ENCODE measurements around the gene SESN3.
"Not testable (repeated sequence)": the region's sequence is repeated elsewhere in the genome, so short reads cannot be mapped to it uniquely, and the experiment has no call there.

SESN3 gene

GRCh38 chr11:95231127-95231880 is at the start of gene SESN3:
Gene SESN3 (minus strand): TSS chr11:95231202. CDS start chr11:95230860, 342 bp downstream.
- DNase-seq (ENCODE audit: low spot score), result peak; percentile 100

GRCh38 chr11:95279921-95280868 is 49.2 kb upstream of the SESN3 start:
- DNase-seq (ENCODE audit: low spot score), result peak; percentile 13

DNA sequence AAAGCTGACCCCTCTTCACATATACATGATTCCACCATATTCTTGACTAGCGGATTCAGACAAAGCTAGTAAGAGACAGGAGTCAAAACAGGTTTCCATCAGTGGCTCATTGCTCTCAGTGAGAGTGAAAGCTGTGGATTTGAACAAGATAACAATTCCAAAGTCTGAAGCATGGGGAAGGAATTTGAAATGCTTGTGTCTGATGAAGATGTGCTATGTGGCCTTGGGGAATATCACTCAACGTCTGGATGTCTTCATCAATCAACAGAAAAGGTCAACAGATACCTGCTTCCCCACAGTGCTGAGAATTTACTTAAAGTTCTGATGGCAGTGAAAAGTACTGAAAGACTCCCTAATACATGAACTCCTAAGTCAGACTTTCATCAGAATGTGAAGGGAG is 46.9 kb upstream of the SESN3 start:
- DNase-seq (ENCODE audit: low spot score), result no peak

DNA sequence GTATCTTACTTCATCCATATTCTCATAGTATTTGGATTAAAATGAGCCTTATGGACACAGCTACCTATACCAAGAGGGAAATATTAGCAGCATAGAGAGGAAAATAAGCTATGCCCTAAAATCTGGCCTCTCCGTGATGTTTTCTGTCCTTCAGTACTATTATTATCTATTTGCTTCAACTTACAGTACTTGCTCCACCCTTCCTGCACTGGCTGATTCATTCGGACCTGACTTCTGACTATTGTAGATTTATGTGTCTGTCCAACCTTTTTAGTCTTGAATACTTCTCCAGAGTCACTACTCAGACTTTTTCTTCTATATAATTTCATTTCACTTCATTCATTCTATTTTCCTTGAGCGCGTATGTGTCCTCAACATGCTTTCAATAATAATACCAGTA is 45.1 kb upstream of the SESN3 start:
- DNase-seq (ENCODE audit: low spot score), result no peak

DNA sequence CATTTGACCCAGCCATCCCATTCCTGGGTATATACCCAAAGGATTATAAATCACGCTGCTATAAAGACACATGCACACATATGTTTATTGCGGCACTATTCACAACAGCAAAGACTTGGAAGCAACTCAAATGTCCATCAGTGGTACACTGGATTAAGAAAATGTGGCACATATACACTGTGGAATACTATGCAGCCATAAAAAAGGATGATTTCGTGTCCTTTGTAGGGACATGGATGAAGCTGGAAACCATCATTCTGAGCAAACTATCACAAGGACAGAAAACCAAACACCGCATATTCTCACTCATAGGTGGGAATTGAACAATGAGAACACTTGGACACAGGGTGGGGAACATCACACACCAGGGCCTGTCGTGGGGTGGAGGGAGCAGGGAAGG is 42.6 kb upstream of the SESN3 start:
- DNase-seq (ENCODE audit: low spot score), result not testable (repeated sequence)

DNA sequence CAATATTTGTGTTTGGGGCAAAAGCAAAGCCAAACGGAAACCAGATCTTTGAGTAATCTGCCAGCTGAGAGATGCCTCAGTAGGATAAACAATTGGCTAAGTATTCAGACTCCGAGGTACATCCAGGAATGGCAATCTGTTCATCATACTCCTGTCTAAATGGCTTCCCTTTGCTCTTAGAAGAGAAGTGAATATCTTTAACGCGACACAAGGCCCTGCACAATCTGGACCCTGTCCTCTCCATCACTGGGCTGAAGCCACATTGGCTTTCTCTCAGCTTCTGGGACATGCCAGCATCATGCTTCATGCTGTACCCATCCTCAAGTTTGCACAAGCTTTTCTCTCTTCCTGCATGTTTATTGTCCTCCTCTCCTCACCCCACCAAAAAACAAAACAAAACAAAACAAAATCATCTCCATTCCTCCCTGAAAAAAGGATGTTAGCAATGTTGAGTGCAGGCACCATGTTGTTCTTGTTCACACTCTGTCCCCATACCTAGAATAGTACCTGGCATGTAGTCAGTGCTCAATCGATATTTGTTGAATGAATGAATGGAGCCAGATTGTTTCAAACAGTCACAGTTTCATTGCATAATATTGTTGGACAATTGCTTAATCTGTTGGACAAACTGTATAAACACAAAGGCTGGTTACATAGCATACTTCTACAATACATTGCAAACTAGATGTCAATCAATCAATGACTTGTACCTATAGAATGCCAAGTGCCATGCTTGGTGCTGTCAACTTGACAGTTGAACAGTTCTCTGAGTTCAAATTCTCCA is 38.2 kb upstream of the SESN3 start:
- no peak for DNase-seq (ENCODE audit: low spot score)

- DNase-seq (ENCODE audit: low spot score), result no peak
Observed at GRCh38 chr11:95268391-95268790, 37.4 kb upstream of the SESN3 start.

DNA sequence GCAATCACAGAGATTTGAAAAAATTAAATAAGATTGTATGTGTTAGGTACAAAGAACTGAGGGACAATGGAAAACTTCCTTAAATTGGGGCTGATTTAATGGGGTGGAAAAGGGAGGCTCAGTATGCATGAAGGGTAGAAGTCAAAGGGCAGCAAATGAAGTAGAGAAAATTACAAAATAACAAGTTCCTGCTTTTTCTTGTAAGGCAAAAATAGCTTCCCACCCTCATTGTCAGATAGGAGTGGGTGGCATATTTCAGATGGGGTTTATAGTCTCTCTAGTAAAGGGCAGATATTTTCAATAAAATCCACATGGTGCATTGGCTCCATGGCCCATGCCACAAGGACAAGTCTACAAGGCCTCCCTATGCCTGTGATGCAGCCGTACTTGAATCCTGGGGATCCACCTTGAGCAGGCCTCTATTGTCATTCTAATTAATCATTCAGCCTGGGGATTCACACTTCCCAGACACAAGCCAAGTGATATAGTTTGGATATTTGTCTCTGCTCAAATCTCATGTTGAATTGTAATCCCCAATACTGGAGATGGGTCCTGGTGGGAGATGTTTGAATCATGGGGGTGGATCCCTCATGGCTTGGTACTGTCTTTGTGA is 36.7 kb upstream of the SESN3 start:
- DNase-seq (ENCODE audit: low spot score), result no peak

GRCh38 chr11:95266751-95267374 is 35.9 kb upstream of the SESN3 start:
- no peak for DNase-seq (ENCODE audit: low spot score)

DNA sequence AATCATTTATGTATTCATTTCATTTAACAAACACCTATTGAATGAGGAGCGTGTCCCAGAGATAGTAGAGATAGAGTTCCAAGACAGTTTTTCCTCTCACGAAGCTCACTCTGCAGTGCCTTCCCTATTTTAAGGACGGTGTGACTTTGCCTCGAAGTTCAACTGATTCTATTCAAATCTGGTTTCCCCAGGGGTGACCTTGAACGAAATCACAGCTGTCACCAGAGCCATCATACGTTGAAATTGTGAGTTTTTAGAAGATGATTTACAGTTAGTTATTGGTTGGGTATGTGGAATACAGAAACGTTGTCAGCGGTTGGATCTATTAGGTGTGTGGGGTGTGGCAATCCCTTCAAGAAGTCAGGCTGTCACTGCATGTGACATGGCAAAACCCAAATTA is 33.9 kb upstream of the SESN3 start:
- no peak for DNase-seq (ENCODE audit: low spot score)

DNA sequence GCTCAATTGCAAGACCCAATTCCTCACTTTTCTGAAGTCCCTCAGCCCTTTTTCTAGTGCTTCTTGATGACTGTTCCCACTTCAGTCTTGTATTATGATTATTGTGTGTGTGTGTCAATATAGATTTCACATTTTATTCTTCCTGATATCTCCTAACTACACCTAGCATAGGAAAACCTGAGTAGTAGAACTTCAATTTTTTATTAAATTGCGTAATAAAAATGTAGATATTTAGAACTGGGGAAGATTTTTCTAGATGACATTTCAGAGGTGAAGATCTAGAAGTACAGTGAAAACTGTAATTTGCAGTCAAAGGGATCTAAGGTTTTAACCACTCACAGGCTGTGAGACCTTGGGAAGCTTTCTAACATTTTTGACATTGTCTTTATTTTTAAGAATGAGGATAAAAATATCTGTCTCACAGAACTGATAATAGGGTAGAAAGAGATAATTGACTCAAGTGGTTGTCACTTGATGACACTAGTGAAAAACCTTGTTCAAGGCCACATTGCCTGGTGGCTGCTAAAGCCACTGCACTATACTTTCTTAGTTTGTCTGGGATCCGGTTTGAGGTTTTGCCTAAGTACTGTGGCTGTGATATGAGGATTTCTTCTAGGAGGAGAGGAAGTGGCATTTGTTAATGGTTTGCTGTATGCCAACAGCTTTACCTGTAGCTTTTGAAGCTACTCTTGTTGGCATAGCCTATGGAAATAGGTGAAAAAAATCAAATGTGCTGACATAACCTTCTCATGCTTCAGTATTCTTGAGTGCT is 32.2 kb upstream of the SESN3 start:
- DNase-seq (ENCODE audit: low spot score), result no peak

DNA sequence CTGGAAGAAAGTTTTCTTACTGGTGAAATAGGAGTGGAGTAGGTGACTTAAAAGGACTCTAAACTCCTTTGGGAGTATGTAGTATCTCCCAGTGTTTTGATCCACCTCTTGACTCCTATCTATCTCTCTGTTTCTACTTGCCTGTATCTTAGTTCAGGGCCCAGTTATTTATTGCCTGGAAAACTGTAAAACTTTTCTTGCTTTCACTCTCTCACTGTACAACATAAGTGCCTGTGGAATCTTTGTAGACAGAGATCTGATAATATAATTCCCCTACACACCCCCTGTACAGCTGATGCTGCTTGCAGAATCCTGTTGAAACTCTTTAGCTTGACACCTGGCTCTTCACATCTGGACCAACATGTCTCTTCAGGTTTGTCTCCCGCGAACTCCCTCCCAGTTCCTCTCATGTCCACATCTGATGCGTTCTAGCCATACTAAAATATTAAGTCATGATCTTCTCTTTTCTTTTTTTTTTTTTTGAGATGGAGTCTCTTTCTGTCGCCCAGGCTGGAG is 26.5 kb upstream of the SESN3 start:
- DNase-seq (ENCODE audit: low spot score), result no peak

GRCh38 chr11:95256321-95256779 is 25.3 kb upstream of the SESN3 start:
- DNase-seq (ENCODE audit: low spot score), result no peak

GRCh38 chr11:95255251-95256145 is 24.5 kb upstream of the SESN3 start:
- no peak for DNase-seq (ENCODE audit: low spot score)

DNA sequence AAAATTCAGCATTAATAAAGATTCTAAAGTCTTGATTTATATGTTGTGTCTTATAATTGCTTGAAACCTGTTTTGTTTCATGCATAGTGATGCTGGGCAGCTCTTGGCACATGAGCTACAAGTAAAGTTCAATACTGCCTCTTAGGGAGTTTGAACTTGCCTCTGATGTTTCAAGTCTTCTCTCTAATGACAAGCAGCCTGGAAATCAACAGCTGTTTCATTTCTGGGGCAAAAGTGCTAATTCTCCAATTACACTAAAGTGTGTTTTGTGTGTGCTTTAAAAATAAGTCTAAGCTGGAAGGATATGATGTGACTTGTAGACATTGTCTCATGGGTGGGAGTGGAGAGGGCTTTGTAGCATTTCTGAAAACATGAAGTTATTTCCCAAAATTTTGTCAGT is 23.7 kb upstream of the SESN3 start:
- DNase-seq (ENCODE audit: low spot score), result no peak

GRCh38 chr11:95254131-95254704 is 23.2 kb upstream of the SESN3 start:
- peak; percentile 90 for DNase-seq (ENCODE audit: low spot score)

GRCh38 chr11:95253141-95253540 is 22.1 kb upstream of the SESN3 start:
- no peak for DNase-seq (ENCODE audit: low spot score)

GRCh38 chr11:95252586-95252985 is 21.6 kb upstream of the SESN3 start:
- DNase-seq (ENCODE audit: low spot score), result no peak

GRCh38 chr11:95251896-95252295 is 20.9 kb upstream of the SESN3 start:
- not testable (repeated sequence) for DNase-seq (ENCODE audit: low spot score)

Data from cerebellar cortex (tissue), 1 donor.